ENCODE data around the gene FKBP1C.
"Not testable (repeated sequence)": the region's sequence is repeated elsewhere in the genome, so short reads cannot be mapped to it uniquely, and the experiment has no call there.

FKBP1C gene

DNA sequence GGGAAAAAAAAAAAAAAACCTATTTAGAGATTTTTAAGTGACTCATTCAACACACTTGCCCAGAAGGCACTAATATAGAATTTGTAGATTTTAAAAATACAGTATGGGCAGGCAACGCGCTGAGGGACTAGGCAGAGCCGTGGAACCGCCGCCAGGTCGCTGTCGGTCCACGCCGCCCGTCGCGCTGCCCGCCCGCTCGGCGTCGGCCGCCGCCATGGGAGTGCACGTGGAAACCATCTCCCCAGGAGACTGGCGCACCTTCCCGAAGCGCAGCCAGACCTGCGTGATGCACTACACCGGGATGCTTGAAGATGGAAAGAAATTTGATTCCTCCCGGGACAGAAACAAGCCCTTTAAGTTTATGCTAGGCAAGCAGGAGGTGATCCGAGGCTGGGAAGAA lies at the start of gene FKBP1C:
Gene FKBP1C, plus strand, starts transcription at position 127 of the 400 bp plus-strand sequence.
- not testable (repeated sequence) for DNase-seq

DNA sequence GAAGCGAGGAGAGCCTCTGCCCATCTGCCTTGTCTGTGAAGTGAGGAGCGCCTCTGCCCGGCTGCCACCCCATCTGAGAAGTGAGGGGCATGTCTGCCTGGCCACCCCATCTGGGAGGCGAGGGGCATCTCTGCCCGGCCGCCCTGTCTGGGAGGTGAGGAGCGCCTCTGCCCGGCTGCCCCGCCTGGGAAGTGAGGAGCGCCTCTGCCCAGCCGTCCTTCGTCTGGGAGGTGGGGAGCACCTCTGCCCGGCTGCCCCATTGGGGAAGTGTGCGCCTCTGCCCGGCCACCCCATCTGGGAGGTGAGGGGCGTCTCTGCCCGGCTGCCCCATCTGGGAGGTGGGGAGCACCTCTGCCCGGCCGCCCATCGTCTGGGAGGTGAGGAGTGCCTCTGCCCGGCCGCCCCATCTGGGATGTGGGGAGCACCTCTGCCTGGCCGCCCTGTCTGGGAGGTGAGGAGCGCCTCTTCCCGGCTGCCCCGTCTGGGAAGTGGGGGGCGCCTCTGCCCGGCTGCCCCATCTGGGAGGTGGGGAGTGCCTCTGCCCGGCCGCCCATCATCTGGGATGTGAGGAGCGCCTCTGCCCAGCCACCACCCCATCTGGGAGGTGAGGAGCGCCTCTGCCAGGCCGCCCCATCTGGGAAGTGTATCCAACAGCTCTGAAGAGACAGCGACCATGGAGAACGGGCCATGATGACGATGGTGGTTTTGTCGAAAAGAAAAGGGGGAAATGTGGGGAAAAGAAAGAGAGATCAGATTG lies 47.0 kb upstream of the FKBP1C start:
- DNase-seq = not testable (repeated sequence)

DNA sequence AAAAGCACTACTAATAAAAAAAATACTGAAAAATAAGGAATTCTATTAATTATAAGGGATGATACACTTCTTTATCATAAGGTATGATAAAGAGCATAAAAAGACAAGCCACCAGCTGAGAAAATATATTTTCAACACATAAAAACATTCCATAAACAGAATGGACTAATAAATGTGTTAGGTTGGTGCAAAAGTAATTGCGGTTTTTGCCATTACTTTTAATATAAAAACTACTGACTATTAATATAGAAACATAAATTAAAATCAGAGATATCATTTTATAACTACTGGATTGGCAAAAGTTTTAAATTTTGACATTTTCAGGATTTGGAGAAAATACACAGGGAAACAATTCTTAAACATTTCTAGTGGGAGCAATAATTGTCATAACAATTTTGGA lies 37.1 kb upstream of the FKBP1C start:
- no peak for DNase-seq

DNA sequence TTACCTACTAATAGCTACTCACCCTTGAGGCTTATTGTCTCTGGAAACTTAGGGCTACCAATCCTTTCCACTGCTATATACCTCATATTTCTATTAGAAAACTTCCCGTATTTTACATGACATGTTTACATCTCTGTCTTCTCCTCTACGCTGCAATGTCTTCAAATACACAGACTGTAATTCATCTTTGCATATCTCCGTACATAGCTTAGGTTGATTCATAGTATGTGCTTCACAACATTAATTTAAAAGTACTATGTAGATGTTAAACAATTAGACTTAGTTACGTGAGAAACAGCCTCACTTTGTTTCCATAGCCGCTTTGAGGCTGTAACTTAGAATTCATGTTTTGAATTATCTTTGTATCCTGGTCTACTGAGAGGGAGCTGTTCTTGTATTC lies 35.1 kb upstream of the FKBP1C start:
- no peak for DNase-seq

DNA sequence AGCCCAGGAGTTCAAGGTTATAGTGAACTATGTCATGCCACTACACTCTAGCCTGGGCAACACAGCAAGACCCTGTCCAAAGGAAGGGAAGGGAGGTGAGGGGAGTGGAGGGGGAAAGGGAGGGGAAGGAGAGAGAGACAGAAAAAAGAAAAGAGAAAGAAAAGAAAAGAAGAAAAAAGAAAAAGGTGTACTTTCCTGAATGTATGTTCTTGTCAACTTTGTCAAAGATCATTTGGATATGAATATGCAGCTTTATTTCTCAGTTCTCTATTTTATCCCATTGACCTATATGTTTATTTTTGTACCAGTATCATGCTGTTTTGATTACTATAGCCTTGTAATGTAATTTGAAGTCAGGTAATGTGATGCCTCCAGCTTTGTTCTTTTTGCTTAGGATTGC lies 30.9 kb upstream of the FKBP1C start:
- DNase-seq = no peak

DNA sequence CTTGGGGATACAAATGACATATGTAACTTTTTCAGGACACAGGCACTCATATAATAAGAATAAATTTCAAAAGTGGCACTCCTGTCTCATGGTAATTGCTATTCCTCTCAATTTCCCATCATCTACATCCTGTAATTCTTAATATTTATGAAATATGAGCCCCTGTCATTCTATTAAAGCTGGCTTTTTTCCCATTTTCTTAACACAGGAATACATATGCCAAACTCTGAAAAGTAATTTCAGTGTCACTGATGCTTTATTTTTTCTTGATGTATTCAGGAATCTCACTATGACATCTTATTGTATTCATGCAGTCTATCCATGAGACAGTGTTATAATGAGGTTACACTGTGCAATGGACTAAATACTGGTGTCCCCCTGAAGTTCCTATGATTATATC lies 24.3 kb upstream of the FKBP1C start:
- no peak for DNase-seq

DNA sequence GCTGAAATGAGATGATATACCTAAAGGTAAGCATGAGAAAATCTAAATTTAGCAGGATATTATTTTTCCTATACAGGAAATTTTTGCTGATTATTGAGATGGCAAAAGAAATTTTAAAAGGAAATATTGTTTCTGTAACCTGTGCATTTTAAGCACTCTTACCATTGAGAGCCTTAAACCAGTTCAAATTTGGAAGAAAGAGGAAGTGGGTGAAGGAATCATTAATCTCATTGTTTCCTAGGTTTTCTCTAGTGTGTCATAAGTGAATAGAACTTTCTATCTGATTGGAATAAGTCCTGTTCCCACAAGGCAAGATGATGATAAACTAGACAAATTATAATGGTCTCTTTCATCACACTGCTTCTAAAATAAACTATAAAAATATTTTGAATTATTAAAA lies 22.4 kb upstream of the FKBP1C start:
- DNase-seq = no peak

DNA sequence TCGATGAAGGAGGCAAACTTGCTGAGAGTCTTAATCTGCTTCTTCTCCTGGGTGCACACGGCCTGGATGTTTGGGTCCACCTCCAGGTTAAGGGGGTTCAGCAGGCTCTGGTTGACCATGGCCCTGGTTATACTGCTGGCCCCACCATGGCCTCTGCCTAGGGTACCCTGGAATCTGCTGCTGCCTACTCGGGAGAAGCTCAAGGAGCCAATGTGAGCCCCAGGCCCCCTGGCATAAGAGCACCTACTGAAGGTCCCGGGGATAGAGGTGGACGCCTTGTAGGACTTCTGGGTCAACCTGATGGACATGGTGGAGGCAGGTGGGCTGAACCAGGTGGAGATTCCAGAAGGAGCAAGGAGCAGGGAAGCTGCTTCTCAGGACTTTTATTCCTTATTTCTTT lies 17.9 kb upstream of the FKBP1C start:
- DNase-seq = no peak

DNA sequence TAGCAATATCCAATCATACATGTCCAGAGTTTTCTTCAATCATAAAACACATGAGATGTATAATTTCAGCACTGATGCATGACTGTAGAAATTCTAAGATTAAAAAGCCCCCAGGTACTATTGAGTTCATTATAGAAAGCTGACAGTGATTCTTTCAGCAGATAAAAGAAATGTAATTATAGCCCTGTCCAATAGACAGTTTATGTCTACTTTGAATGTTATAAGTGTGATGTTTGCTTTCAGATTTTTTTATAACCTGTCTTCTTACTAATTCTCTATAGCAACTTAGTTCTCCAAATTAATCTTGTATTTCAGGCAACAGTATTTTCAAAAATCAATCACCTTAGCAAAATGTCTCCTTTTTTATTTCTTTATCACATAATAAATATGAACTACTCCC lies 13.5 kb upstream of the FKBP1C start:
- DNase-seq = no peak

DNA sequence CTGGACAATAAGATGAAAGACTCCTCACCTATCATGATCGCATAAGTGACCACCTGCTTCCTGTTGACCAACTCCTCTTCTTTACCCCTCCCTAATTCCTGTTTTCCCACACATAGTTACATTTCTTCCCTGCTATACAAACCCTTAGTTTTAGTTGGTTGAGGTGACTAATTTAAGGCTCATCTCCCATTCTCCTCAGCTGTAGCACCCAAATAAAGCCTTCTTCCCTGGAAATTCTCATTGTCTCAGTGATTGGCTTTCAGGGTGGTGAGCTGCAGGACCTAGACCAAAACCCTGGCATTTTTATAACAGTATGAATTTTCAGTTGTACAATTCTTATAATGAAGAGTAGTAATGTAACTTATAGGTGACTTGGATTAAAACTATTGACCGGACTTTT lies 2.1 kb downstream of the FKBP1C start:
- DNase-seq = no peak

DNA sequence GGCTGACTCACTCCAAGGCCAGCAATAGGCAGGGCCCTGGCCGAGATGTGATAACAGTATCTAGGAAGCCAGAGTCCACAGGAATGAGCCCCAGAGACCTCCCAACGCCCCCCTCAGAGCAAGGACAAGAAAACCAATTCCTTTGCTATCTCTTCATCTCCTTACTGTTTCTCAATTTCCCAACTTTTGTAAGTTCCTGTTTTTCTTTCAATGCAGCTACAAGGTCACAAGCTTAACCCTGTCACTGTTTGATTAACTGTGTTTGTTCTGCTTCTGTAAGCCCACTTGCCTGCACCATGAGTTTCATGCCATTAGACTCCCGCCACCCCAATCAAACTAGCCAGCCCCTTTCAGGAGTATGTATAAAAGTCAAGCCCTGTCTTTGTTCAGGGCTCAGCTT lies 3.5 kb downstream of the FKBP1C start:
- no peak for DNase-seq

DNA sequence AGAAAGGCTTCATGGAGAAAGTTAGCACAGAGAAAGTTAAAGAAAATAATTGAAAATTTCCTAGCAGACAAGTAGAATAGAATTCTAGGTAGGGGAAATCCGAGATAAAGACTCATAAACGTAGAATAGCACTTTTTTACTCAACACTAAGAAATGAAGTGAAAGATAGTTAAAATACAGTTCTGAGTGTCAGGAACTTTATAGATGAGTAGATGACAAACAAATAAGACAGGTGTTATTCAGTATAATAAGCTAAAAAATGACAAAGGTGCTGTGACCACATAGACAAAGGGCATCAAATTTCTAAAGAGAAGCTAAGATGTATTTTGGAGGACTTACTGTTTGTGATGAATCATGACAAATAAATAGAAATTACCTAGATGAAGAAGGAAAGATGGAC lies 12.9 kb downstream of the FKBP1C start:
- no peak for DNase-seq

DNA sequence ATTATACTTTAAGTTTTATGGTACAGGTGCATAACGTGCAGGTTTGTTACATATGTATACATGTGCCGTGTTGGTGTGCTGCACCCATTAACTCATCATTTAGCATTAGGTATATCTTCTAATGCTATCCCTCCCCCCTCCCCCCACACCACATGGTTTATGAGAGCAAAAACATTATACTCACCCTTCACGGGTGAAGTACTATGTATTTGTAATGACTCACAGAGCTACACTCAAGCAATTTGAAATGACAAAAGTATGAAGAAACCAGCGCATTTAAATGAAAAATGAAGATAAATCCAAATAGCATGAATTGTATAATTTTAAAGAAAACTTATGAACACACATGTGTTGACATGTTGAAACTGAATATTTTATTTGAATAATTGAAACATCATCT lies 14.7 kb downstream of the FKBP1C start:
- DNase-seq = not testable (repeated sequence)

DNA sequence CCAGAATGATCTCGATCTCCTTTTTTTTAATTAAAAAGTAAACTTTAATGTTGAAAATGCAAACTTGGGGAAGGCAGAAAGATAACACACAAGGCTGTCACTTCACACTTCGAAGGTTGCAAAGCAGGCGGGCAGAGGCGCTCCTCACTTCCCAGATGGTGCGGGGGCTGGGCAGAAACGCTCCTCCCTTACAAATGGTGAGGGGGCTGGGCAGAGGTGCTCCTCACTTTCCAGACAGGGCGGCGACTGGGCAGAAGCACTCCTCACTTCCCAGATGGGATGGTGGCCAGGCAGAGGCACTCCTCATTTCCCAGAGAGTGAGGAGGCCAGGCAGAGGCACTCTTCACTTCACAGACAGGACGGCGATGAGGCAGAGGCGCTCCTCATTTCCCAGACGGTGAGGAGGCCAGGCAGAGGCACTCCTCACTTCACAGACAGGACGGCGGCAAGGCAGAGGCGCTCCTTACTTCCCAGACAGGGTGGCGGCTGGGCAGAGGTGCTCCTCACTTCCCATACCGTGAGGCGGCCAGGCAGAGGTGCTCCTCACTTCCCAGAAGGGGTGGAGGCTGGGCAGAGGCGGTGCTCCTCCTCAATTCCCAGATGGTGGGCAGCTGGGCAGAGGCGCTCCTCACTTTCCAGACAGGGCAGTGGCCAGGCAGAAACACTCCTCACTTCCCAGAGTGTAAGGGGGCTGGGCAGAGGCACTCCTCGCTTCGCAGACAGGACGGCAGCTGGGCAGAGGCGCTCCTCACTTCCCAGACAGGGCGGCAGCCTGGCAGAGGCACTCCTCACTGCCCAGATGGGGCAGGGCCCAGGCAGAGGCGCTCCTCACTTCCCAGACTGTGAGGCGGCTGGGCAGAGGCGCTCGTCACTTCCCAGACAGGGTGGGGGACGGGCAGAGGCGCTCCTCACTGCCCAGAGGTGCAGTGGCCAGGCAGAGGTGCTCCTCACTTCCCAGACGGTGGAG lies 16.9 kb downstream of the FKBP1C start:
- DNase-seq = not testable (repeated sequence)

DNA sequence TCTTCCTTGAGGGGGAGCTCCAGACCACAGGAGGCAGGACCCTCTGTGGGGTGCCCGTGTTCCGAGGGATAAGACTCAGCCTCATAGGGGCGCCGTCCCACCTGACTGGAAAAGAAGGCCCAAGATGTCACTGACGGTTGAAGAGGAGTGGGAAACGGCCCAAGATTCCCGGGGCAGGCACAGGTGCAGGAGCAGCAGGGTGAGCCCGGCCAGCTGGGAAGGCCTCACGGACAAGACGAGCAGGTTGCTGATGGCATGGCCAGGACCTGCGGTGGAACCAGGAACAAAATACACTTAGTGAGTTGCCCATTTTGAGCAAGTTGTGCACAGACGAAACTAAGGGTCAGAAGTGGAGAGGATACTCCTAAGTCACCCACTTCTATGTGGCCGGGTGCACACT lies 18.8 kb downstream of the FKBP1C start:
- DNase-seq = not testable (repeated sequence)

DNA sequence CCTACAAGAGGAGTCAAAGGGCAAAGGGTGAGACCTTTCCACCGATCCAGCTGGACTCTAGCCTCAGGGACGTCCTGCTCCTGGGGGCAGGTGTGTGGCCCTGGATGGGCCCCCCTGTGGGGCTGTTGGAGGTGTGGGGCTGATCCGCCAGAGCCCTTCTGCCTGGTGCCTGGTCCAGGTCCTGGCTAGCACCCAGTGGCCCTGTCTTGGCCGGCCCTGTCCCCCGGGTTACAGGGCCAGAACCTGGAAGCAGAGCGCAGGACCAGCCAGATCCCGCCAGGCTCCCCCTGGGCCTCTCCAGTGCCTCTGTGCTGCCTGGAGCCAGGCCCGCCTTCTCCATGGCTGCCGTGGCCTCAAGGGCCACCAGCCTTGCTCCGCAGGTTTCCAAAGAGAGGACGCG lies 19.2 kb downstream of the FKBP1C start:
- DNase-seq = not testable (repeated sequence)

DNA sequence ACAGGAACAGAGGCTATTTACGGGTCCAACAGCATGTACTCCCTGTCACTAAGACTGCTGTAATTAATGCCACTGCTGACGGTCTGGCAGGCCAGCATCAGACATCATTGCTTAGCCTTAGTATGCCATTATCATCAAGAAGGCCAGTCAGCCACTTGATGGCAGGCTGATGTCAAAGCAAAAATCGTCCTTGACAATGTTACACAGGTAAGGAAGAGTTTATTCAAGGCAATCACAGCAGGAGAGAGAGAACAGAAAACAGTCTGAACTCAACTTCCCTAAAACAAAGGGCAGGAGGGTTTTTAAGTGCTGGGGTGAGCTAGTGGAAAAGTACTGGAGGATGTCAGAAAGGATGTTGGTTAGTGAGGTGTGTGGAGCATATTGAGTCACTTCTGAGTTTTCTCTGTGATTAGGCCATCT lies 25.1 kb downstream of the FKBP1C start:
- DNase-seq = no peak

DNA sequence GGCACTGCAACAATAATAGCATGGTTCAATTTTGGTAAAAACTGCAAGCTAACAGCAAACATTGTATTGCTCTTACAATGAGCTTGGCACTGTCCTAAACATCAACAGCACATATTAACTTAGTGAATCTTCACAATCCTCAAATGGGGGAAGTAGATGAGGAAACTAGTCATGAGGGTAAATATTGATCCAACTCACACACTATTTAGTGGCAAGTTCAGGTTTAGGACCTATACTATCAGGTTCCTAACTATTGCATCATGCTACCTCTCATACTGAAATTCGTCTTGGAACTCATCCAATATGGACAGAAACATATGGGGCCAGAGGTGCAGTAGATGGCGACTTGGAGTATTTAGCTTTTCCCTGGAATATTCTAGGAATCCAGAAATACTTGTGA lies 34.2 kb downstream of the FKBP1C start:
- DNase-seq = no peak

DNA sequence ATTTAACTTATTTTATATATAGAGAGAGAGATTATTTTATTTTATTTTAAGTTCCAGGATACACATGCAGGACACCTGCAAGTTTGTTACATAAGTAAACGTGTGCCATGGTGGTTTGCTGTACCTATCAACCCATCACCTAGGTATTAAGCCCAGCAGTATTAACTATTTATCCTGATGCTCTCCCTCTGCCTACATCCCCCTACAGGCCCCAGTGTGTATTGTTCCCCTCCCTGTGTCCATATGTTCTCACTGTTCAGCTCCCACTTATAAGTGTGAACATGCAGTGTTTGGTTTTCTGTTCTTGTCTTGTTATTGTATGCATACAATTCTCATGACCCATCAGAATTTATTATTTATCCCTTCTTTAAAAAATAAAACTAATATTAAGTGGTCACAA lies 34.6 kb downstream of the FKBP1C start:
- no peak for DNase-seq

DNA sequence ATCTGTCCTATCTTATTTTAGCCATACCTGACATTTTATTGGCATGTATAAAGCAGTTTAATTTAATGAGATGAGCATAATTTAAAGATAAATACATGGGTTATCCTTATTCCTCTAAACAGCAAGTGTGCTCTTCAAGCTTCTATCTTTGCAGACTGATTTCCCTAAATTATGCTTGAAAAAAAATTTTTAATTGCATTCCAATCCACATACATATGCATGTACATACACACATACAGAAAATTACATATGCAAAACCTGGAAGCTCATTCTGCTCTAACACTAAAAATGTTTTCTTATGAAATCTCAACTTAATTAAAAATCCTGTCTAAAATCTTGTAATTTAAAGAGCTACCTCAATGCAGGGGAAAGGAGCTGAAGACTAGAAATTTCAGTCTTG lies 35.3 kb downstream of the FKBP1C start:
- DNase-seq = no peak

DNA sequence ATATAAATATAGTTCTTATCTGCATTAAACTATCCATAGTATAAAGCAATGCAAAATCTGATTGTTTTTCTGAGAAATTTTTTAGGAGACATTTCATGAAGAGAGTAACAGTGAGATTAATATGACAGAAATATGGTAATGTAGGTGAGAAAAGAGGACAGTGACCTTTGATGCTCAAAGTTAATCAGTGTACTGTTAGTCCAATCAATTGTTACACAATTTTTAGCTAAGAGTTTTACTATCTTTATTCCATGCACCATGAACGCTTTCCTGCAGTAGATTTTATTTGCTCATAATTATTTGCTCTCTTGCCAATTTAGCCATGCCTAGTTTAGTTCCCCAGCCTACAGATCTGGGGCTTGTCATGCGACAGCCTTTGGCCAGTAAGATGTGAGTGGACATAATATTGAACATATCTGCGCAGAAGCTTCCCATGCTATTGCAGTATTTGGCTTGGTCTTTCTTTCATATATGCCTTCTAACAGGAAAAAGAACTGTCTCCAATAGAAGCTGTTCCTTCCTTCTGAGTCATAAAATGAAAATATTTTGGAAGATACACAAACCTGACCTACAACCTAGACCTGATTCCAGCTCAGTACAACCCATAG lies 38.7 kb downstream of the FKBP1C start:
- DNase-seq = no peak

DNA sequence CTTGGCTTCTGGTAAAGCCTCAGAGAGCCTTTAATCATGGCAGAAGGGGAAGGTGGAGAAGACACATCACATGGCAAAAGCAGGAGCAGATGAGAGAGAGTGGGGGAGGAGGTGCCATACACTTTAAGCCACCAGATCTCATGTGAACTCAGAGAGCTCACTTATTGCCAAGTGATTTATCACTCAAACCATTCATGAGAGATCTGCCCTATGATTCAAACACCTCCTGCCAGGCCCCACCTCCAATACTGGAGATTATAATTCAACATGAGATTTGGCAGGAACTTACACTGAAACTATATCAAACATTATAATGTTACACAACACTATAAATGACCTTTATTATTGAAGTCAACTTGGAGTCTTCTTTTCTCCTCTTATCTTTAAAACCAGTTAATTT lies 47.9 kb downstream of the FKBP1C start:
- no peak for DNase-seq
